HCT116 (cell line): ENCODE measurements around the gene CECR2.

Source experiments
- CBX3 ChIP-seq: IDR thresholded peaks from 2 replicates; pipeline ENCODE4 v1.6.1; 2012; ENCODE audit warnings: low read depth
- CEBPB ChIP-seq: IDR thresholded peaks from 2 replicates; pipeline ENCODE4 v1.6.1; 2012; ENCODE audit warnings: low read depth
- EGR1 ChIP-seq: IDR thresholded peaks from 2 replicates; pipeline ENCODE4 v1.6.1; 2012; ENCODE audit warnings: low read depth
- EZH2 ChIP-seq: fragments of 200-600 bp; sonication (generic); IDR thresholded peaks from 2 replicates; pipeline ENCODE4 v1.6.1; 2017; ENCODE audit warnings: antibody characterized with exemption, mixed run types
- POLR2A ChIP-seq: IDR thresholded peaks from 2 replicates; pipeline ENCODE4 v1.7.0; 2011; ENCODE audit warnings: borderline replicate concordance; ENCODE audit not compliant: insufficient read depth, insufficient read length; ENCODE audit errors: extremely low read depth
- RAD21 ChIP-seq: IDR thresholded peaks from 2 replicates; pipeline ENCODE4 v1.6.1; 2012; ENCODE audit warnings: low read depth, mild to moderate bottlenecking
- SIN3A ChIP-seq: IDR thresholded peaks from 2 replicates; pipeline ENCODE4 v1.6.1; 2012; ENCODE audit warnings: low read depth
- TF ChIP-seq, protein P1 (sequence below), 3 experiments: fragments of 200-600 bp in 1 of 3; sonication (generic) in 1 of 3; IDR thresholded peaks in 2 of 3; conservative IDR thresholded peaks in 1 of 3; 2 replicates each; pipeline ENCODE4 v1.5.1; 2012 to 2017; ENCODE audit warnings: low read depth in 2 of 3, low read length in 2 of 3, antibody characterized with exemption in 1 of 3, borderline replicate concordance in 1 of 3, control low read depth in 1 of 3, mild to moderate bottlenecking in 1 of 3, mixed read lengths in 1 of 3, mixed run types in 1 of 3, moderate library complexity in 1 of 3; ENCODE audit not compliant: insufficient read depth in 1 of 3
- TF ChIP-seq, protein P2 (sequence below): IDR thresholded peaks from 2 replicates; pipeline ENCODE4 v1.6.1; 2011; ENCODE audit warnings: mild to moderate bottlenecking, low read length, moderate library complexity; ENCODE audit not compliant: insufficient replicate concordance; ENCODE audit errors: extremely low read depth

DNA sequence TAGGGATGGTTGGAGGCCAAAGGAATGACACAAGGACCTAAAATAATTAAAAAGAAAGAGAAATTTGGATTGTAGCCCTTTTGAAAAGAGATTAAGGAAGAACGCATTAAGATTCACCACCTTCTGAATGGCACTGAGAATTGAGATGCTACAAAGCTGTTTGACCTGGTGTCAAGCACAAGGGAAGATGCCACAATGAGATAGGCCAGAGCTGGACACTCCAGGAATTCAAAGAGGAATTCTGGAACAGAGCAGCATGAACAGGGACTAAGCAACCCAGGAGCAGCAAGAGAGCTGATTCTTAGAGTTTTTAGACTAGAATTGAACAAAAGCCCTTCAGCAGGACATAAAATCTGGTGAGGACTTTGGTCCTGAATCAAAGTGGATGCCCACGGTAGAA is 11.6 kb upstream of the CECR2 start:
- TF ChIP-seq EGR1 (no peak), POLR2A (no peak), EZH2 (no peak), SIN3A (no peak), RAD21 (no peak), CEBPB (no peak), CBX3 (no peak)
- TF ChIP-seq, protein P1, sequence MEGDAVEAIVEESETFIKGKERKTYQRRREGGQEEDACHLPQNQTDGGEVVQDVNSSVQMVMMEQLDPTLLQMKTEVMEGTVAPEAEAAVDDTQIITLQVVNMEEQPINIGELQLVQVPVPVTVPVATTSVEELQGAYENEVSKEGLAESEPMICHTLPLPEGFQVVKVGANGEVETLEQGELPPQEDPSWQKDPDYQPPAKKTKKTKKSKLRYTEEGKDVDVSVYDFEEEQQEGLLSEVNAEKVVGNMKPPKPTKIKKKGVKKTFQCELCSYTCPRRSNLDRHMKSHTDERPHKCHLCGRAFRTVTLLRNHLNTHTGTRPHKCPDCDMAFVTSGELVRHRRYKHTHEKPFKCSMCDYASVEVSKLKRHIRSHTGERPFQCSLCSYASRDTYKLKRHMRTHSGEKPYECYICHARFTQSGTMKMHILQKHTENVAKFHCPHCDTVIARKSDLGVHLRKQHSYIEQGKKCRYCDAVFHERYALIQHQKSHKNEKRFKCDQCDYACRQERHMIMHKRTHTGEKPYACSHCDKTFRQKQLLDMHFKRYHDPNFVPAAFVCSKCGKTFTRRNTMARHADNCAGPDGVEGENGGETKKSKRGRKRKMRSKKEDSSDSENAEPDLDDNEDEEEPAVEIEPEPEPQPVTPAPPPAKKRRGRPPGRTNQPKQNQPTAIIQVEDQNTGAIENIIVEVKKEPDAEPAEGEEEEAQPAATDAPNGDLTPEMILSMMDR (IDR thresholded peaks at IDR 0.05 in 2 of 3, conservative IDR thresholded peaks at IDR 0.05 in 1 of 3; ENCODE audit: borderline replicate concordance in 1 of 3, insufficient read depth in 1 of 3, low read depth in 2 of 3, low read length in 2 of 3): no peak
- TF ChIP-seq, protein P2, sequence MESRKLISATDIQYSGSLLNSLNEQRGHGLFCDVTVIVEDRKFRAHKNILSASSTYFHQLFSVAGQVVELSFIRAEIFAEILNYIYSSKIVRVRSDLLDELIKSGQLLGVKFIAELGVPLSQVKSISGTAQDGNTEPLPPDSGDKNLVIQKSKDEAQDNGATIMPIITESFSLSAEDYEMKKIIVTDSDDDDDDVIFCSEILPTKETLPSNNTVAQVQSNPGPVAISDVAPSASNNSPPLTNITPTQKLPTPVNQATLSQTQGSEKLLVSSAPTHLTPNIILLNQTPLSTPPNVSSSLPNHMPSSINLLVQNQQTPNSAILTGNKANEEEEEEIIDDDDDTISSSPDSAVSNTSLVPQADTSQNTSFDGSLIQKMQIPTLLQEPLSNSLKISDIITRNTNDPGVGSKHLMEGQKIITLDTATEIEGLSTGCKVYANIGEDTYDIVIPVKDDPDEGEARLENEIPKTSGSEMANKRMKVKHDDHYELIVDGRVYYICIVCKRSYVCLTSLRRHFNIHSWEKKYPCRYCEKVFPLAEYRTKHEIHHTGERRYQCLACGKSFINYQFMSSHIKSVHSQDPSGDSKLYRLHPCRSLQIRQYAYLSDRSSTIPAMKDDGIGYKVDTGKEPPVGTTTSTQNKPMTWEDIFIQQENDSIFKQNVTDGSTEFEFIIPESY: no peak
